ENCODE measurements around the gene ZNF625.

- TF ChIP-seq EGR1 (IDR thresholded peaks at IDR 0.05) (no peak), EP300 (IDR thresholded peaks at IDR 0.05; ENCODE audit: borderline replicate concordance) (no peak), TEAD4 (IDR thresholded peaks at IDR 0.05) (no peak), YY1 (IDR thresholded peaks at IDR 0.05; ENCODE audit: low read depth) (no peak), TAF1 (IDR thresholded peaks at IDR 0.05; ENCODE audit: low read depth) (no peak), NFIC (IDR thresholded peaks at IDR 0.05) (no peak), REST (IDR thresholded peaks at IDR 0.05; ENCODE audit: low read depth) (no peak), RAD21 (IDR thresholded peaks at IDR 0.05; ENCODE audit: low read depth) (no peak), CEBPB (IDR thresholded peaks at IDR 0.05) (no peak)
Observed at GRCh38 chr19:12113121-12113520, 43.4 kb downstream of the ZNF625 start.

Measured in Ishikawa (cell line).